Stimulated activated CD8-positive, alpha-beta memory T cell treated with anti-CD3 and anti-CD28 coated beads, Interleukin-7, amount 100 ng/mL, for 24 hours (primary cell): ENCODE results near the gene RNMT.

Experiments
- DNase-seq: peaks from one replicate; pipeline ENCODE4 v3.0.0-alpha.2; 2020; ENCODE audit warnings: low read depth

The RNMT gene

GRCh38 chr18:13811993-13812392 lies 85.5 kb downstream of the RNMT start:
- DNase-seq, result no peak

GRCh38 chr18:13813271-13813849 lies 86.9 kb downstream of the RNMT start:
- DNase-seq, result peak; percentile 41
